ENCODE results near the gene KASH5. TPM values are rescaled to one million over a fixed set of nuclear protein-coding genes. Genes with fewer than 3 reads are reported as not detected.

The KASH5 gene
- total and polyA plus RNA-seq, 2 donors (not counting 1 experiment from before 2014, with no cell fraction given): 0.67 to 0.74 TPM

DNA sequence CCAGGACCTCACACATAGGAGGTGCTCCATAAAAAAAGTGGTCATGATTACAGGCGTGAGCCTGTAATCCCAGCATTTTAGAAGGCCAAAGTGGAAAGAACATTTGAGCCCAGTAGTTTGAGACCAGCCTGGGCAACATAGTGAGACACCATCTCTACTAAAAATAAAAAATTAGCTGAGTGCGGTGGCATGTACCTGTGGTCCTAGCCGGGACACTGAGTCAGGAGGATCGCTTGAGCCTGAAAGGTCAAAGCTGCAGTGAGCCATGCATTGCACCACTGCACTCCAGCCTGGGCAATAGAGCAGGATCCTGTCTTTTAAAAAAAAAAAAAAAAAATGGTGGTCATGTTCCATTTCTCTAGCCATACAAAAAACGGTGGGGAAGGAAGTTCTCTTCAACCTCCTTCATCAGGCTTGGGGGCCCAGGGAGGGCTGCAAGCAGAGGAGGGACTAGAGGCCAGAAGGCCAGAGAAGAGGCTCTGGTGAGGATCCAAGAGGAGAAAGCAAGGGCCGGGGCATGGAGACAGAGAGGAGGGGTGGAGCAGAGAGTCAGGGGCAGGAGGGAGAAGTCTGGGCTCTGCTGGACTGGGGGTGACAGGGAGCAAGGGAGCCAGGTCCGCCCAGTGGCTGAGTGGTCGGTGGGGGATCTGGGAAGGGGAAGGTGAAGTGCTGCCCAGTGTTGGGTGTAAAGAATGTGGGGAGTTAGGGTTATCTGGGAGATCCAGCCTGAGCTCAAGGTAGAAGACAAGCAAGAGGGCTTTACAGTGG lies 8.9 kb downstream of the KASH5 start:
- Histone ChIP-seq H3K4me1 (ENCODE audit: control insufficient read depth in 2 of 2, insufficient read depth in 2 of 2, low read length in 2 of 2) (peaks cover 3 to 5% of the 10 kb centered on the region in 2 donors), H3K36me3 (replicated peaks in 1 of 2; ENCODE audit: control extremely low read depth in 1 of 2, control insufficient read depth in 1 of 2, extremely low read depth in 1 of 2, insufficient read depth in 2 of 2, low read length in 1 of 2) (no peaks in the 10 kb centered on the region), H3K9me3 (ENCODE audit: control extremely low read depth in 1 of 3, control insufficient read depth in 2 of 3, insufficient read depth in 1 of 3, low read length in 2 of 3) (no peaks in the 10 kb centered on the region), H3K4me2 (replicated peaks; ENCODE audit: low read depth, low read length, poor library complexity, severe bottlenecking) (no peak overlapping the region), H3K27ac (ENCODE audit: low read length in 2 of 2) (no peak overlapping the region), H3K4me3 (ENCODE audit: control extremely low read depth in 1 of 5, extremely low read depth in 1 of 5, insufficient read depth in 1 of 5, low read depth in 2 of 5, low read length in 4 of 5) (no peak overlapping the region), H3K9ac (ENCODE audit: low read length) (no peak overlapping the region), H4K20me1 (ENCODE audit: control insufficient read depth, insufficient read depth, low read length, poor library complexity, severe bottlenecking) (no peaks in the 10 kb centered on the region), H3K27me3 (replicated peaks in 1 of 4; ENCODE audit: control extremely low read depth in 1 of 4, control insufficient read depth in 3 of 4, insufficient read depth in 4 of 4, low read length in 3 of 4) (no peaks in the 10 kb centered on the region), H3K79me2 (ENCODE audit: control insufficient read depth, insufficient read depth, low read length) (no peaks in the 10 kb centered on the region), H2AFZ (ENCODE audit: insufficient read depth, low read depth, low read length, poor library complexity, severe bottlenecking) (no peak overlapping the region)
- H3K9me3 Mint-ChIP-seq (ENCODE audit: insufficient read depth): no peaks in the 10 kb centered on the region
- 96% methylated on average over 7 of the region's 8 CpGs for WGBS (ENCODE audit: insufficient coverage)
- no peaks in the 10 kb centered on the region for H3K27me3 Mint-ChIP-seq
- ChIA-PET CTCF (interaction anchor here (0.6 to 1.3 kb wide), 2 partner anchors 18 to 23 kb away, joined by 3 read pairs; no protein-coding TSS in a partner anchor), POLR2A (no interaction called here)
- no peak for ATAC-seq (ENCODE audit: low read depth)
- intact Hi-C loops (cut with micrococcal nuclease): no loop called here
- H3K4me1 Mint-ChIP-seq: peaks cover 3% of the 10 kb centered on the region
- no peak overlapping the region for H3K4me3 Mint-ChIP-seq
- peak overlapping the region; percentile 53 for H3K27ac Mint-ChIP-seq
- DNase-seq: no peak
- TF ChIP-seq EZH2 (IDR thresholded peaks at IDR 0.05; ENCODE audit: borderline replicate concordance, insufficient read depth, low read depth, low read length, poor library complexity, severe bottlenecking): no peak
- TF ChIP-seq, protein P1, sequence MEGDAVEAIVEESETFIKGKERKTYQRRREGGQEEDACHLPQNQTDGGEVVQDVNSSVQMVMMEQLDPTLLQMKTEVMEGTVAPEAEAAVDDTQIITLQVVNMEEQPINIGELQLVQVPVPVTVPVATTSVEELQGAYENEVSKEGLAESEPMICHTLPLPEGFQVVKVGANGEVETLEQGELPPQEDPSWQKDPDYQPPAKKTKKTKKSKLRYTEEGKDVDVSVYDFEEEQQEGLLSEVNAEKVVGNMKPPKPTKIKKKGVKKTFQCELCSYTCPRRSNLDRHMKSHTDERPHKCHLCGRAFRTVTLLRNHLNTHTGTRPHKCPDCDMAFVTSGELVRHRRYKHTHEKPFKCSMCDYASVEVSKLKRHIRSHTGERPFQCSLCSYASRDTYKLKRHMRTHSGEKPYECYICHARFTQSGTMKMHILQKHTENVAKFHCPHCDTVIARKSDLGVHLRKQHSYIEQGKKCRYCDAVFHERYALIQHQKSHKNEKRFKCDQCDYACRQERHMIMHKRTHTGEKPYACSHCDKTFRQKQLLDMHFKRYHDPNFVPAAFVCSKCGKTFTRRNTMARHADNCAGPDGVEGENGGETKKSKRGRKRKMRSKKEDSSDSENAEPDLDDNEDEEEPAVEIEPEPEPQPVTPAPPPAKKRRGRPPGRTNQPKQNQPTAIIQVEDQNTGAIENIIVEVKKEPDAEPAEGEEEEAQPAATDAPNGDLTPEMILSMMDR (IDR thresholded peaks at IDR 0.05): no peak

DNA sequence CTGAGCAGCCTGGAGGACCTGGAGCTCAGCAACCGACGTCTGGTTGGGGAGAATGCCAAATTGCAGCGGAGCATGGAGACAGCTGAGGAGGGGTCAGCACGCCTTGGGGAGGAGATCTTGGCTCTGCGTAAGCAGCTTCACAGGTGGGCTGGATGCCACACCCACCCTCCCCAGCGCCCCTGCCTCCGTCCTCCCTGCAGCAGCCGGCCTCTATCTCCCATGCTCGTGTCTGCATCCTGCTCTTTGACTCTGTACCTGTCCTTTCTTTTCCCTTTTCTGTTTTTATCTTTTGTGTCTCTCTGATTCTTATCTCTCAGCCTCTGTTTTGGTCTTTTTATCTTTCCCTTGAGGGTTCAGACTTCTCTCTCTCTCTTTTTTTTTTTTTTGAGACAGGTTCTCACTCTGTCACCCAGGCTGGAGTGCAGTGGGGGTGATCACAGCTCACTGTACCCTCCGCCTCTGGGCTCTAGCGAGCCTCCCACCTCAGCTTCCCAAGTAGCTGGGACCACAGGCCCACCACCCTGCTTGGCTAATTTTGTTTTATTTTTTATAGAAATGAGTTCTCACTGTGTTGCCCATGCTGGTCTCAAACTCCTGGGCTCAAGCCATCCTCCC lies 10.1 kb downstream of the KASH5 start:
- no peaks in the 10 kb centered on the region for H3K27me3 ChIP-seq (replicated peaks in 1 of 4; ENCODE audit: control extremely low read depth in 1 of 4, control insufficient read depth in 3 of 4, insufficient read depth in 4 of 4, low read length in 3 of 4)
- Mint-ChIP-seq H3K27me3 (no peaks in the 10 kb centered on the region), H3K4me3 (no peak overlapping the region), H3K9me3 (ENCODE audit: insufficient read depth) (no peaks in the 10 kb centered on the region), H3K4me1 (peaks cover 4% of the 10 kb centered on the region), H3K27ac (no peak overlapping the region)
- WGBS (ENCODE audit: insufficient coverage): 87% methylated on average over 6 of the region's 11 CpGs
- no peaks in the 10 kb centered on the region for H4K20me1 ChIP-seq (ENCODE audit: control insufficient read depth, insufficient read depth, low read length, poor library complexity, severe bottlenecking)
- POLR2A ChIA-PET: no interaction called here
- no peaks in the 10 kb centered on the region for H3K79me2 ChIP-seq (ENCODE audit: control insufficient read depth, insufficient read depth, low read length)
- H3K27ac ChIP-seq (ENCODE audit: low read length in 2 of 2): no peak overlapping the region
- no peak overlapping the region for H3K4me3 ChIP-seq (ENCODE audit: control extremely low read depth in 1 of 5, extremely low read depth in 1 of 5, insufficient read depth in 1 of 5, low read depth in 2 of 5, low read length in 4 of 5)
- TF ChIP-seq EZH2 (IDR thresholded peaks at IDR 0.05; ENCODE audit: borderline replicate concordance, insufficient read depth, low read depth, low read length, poor library complexity, severe bottlenecking): no peak
- TF ChIP-seq, protein P1 (IDR thresholded peaks at IDR 0.05): no peak
- H3K9me3 ChIP-seq (ENCODE audit: control extremely low read depth in 1 of 3, control insufficient read depth in 2 of 3, insufficient read depth in 1 of 3, low read length in 2 of 3): no peaks in the 10 kb centered on the region
- no peak overlapping the region for H3K9ac ChIP-seq (ENCODE audit: low read length)
- H3K4me1 ChIP-seq (ENCODE audit: control insufficient read depth in 2 of 2, insufficient read depth in 2 of 2, low read length in 2 of 2): peaks cover 0 to 11% of the 10 kb centered on the region in 2 donors
- H3K4me2 ChIP-seq (replicated peaks; ENCODE audit: low read depth, low read length, poor library complexity, severe bottlenecking): no peak overlapping the region
- CTCF ChIA-PET: interaction anchor here (1.0 to 1.3 kb wide), 2 partner anchors 22 to 97 kb away, joined by 3 read pairs; no protein-coding TSS in a partner anchor
- no peak overlapping the region for H2AFZ ChIP-seq (ENCODE audit: insufficient read depth, low read depth, low read length, poor library complexity, severe bottlenecking)
- ATAC-seq (ENCODE audit: low read depth) (no peak), DNase-seq (no peak)
- intact Hi-C loops (cut with micrococcal nuclease): no loop called here
- no peaks in the 10 kb centered on the region for H3K36me3 ChIP-seq (replicated peaks in 1 of 2; ENCODE audit: control extremely low read depth in 1 of 2, control insufficient read depth in 1 of 2, extremely low read depth in 1 of 2, insufficient read depth in 2 of 2, low read length in 1 of 2)

Data from B cell (primary cell).